BE2C (cell line): ENCODE measurements around the gene ADGRD1.

Experiments
- DNase-seq: peaks from one replicate; pipeline ENCODE4 v3.0.0-alpha.2; 2020
- H3K27me3 ChIP-seq: fragments of 250-450 bp; sonication (Bioruptor Pico); 2 replicates; pipeline ENCODE4 v1.5.1; 2020; ENCODE audit warnings: mild to moderate bottlenecking
- H3K36me3 ChIP-seq: fragments of 250-450 bp; sonication (Bioruptor Pico); 2 replicates; pipeline ENCODE4 v1.5.1; 2020; ENCODE audit warnings: mild to moderate bottlenecking
- H3K4me1 ChIP-seq: fragments of 250-450 bp; sonication (Bioruptor Pico); 2 replicates; pipeline ENCODE4 v1.5.1; 2020
- H3K4me3 ChIP-seq: 2 replicates; pipeline ENCODE4 v1.5.1; 2011; ENCODE audit warnings: low read depth, low read length
- H3K9me3 ChIP-seq: fragments of 250-450 bp; sonication (Bioruptor Pico); 2 replicates; pipeline ENCODE4 v1.5.1; 2020
- TF ChIP-seq, protein P1 (sequence below): IDR thresholded peaks from 2 replicates; pipeline ENCODE4 v1.5.1; 2012; ENCODE audit warnings: mild to moderate bottlenecking, low read depth, low read length

Gene ADGRD1

DNA sequence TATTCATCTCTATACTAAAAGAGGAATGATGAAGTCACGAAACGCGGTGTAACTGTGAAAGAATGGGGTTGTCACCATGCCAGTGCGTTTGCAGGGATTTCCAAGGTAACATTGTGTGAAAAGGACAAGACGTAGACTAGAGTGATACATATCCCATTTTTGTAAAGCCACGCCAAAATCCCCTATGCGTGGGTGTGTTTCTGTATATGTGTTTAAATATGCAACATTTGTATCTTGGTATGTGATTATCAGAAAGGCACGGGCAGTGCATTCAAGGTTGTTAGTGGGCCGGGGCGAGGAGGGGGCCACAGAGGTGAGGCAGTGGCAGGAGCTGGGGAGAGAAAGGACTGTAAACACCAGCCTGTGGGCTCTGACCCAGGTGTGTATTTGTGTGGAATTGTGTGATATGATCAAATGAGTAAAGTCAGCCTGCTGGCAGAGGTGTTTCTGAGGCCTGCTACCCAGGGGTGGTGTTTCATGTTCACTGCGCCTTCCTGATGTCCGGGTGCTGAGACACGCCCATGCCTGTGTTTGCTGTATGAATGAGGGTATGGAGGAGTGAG is 137.8 kb downstream of the ADGRD1 start:
- TF ChIP-seq, protein P1, sequence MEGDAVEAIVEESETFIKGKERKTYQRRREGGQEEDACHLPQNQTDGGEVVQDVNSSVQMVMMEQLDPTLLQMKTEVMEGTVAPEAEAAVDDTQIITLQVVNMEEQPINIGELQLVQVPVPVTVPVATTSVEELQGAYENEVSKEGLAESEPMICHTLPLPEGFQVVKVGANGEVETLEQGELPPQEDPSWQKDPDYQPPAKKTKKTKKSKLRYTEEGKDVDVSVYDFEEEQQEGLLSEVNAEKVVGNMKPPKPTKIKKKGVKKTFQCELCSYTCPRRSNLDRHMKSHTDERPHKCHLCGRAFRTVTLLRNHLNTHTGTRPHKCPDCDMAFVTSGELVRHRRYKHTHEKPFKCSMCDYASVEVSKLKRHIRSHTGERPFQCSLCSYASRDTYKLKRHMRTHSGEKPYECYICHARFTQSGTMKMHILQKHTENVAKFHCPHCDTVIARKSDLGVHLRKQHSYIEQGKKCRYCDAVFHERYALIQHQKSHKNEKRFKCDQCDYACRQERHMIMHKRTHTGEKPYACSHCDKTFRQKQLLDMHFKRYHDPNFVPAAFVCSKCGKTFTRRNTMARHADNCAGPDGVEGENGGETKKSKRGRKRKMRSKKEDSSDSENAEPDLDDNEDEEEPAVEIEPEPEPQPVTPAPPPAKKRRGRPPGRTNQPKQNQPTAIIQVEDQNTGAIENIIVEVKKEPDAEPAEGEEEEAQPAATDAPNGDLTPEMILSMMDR = no peak
- H3K9me3 ChIP-seq = no peaks in the 10 kb centered on the region
- H3K4me3 ChIP-seq = no peak overlapping the region
- peak; percentile 1 for DNase-seq
- H3K4me1 ChIP-seq = no peaks in the 10 kb centered on the region
- no peaks in the 10 kb centered on the region for H3K36me3 ChIP-seq
- no peaks in the 10 kb centered on the region for H3K27me3 ChIP-seq

DNA sequence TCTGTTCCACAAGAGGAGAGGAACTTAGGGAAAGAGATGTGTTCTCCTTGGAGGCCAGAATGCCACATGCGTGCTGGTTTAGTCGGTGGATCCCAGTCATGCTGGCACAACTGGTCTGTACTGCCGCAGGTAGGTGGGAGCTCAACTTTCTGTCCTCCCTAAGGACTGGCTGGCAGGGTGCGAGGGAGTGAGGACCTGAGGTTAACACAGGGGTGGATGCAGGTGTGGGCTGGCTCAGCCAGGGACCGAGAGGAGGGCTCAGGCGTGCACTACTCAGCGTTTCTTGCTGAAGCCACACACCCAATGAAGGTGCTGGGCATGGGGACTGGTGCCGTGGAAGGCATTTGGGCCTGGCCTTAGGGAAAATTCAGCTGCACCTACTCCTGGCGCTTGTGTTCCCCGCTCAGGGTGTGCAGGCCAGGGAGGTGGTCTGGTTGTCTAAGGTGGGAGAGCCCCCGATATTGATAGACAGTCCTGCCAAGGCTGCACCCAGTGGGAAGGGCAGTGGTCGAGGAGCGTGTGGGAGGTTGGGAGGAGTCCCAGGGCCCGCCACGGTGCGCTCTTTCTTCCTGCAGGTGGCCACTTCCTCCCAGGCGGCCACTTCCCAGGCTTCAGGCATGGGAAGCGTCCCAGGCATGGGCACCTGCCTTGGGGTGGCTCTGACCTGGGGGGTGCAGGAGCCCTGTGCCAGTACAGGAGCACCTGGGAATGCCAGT is 138.4 kb downstream of the ADGRD1 start:
- no peaks in the 10 kb centered on the region for H3K9me3 ChIP-seq

DNA sequence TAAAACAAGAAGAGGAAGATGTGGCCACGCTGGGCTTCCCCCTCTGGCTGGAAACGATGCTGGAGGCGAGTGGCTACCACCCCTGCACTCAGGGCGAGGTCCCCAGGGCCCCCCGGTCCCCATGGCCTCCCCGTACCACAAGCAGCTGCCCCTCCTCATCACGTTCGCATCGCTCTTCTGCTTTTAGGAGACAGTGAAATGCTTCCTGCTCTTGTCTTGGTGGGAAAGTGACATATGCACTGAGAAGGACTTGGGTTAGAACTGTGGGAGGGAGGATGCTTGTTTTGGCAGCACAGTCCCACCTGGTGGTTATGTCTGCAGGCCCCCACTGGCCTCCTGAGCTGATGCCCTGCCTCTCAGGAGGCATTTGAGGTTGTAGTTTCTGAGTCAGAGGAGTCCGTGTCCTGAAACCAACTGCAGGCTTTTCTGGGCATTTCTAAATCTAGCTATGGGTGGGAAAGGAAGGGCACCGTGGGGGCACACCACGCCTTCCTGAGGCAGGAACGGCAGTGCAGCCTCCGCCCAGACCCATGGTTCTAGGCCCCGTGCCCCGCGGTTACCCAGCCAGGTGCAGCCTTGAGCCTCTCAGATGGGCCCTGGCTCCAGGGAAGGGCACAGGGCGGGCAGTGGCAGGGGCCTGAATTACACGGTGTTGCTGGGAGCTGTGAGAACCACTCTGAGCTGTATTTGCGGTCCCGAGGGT is 139.3 kb downstream of the ADGRD1 start:
- DNase-seq = peak; percentile 1
- Histone ChIP-seq H3K36me3 (no peaks in the 10 kb centered on the region), H3K4me1 (no peaks in the 10 kb centered on the region; the same call in 1 of the 2 replicates), H3K9me3 (no peaks in the 10 kb centered on the region), H3K4me3 (no peak overlapping the region), H3K27me3 (0 out of 2 replicates have a peak, but pooled peaks cover 5% of the 10 kb centered on the region)
- TF ChIP-seq, protein P1 = no peak

More for the DNA sequence above, 138.4 kb downstream of the ADGRD1 start:
- H3K4me3 ChIP-seq = no peak overlapping the region
- H3K27me3 ChIP-seq = 0 out of 2 replicates have a peak, but pooled peaks cover 4% of the 10 kb centered on the region
- no peaks in the 10 kb centered on the region for H3K4me1 ChIP-seq
- TF ChIP-seq, protein P1 = no peak
- no peaks in the 10 kb centered on the region for H3K36me3 ChIP-seq
- peak; percentile 4 for DNase-seq

DNA sequence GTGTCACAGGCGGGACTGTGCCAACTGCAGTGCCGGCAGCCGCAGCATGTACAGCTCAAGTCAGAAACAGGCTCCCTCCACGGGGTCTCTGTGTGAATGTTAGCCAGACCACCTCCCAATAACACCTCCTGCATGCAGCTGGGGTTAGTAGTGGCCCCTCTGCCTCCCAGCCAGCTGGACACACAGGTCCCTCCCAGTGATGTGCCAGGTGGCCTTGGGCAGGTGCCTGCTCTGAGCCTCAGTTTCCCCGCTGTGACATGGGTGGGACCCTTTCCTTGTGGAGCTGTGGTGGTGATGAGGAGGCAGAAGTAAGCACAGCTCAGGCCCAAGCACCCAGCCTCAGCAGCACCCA is 139.9 kb downstream of the ADGRD1 start:
- Histone ChIP-seq H3K27me3 (0 out of 2 replicates have a peak, but pooled peaks cover 5% of the 10 kb centered on the region), H3K4me1 (no peaks in the 10 kb centered on the region; the same call in 1 of the 2 replicates), H3K36me3 (no peaks in the 10 kb centered on the region), H3K9me3 (no peaks in the 10 kb centered on the region), H3K4me3 (no peak overlapping the region)
- peak; percentile 6 for DNase-seq
- TF ChIP-seq, protein P1 = no peak

DNA sequence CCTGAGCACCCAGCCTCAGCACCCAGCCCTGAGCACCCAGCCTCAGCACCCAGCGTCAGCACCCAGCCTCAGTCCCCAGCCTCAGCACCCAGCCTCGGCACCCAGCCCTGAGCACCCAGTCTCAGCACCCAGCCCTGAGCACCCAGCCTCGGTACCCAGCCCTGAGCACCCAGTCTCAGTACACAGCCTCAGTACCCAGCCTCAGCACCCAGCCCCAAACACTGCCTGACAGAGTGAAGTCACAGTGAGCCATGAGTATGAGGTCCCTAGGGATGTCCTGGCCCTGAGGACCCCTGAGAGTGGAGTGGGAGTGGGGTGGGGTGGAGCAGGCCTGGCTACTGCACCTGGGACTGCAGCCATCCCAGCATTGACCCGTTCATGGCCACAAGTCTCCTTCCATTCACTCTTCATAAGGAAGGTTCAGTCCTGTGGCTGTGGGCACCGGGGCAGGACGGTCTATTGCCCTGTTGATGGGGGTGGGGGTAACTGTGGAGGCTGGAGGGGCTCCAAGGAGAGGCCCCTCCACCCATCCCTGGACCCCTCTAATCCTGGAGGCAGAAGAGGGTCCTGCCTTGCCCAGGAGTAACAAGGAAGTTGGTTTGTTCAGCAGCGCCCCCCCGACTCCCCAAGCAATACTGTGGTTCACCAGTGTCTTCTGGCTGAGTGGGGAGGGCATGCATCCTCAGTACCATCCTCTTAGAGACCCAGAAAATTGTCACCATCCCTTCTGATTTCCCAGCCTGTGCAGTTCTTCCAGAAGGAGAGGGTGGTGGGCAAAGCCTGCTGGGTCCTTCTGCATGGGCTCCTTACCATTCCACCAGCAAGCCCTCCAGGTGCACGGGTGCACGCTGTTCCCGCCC is 140.5 kb downstream of the ADGRD1 start:
- Histone ChIP-seq H3K27me3 (0 out of 2 replicates have a peak, but pooled peaks cover 5% of the 10 kb centered on the region), H3K4me1 (no peaks in the 10 kb centered on the region; the same call in 1 of the 2 replicates), H3K4me3 (no peak overlapping the region), H3K9me3 (no peaks in the 10 kb centered on the region), H3K36me3 (no peaks in the 10 kb centered on the region)
- peak; percentile 5 for DNase-seq
- TF ChIP-seq, protein P1 = no peak
